ENCODE data around the gene C12orf42.
"Not testable (repeated sequence)": the region's sequence is repeated elsewhere in the genome, so short reads cannot be mapped to it uniquely, and the experiment has no call there.

C12orf42 gene

DNA sequence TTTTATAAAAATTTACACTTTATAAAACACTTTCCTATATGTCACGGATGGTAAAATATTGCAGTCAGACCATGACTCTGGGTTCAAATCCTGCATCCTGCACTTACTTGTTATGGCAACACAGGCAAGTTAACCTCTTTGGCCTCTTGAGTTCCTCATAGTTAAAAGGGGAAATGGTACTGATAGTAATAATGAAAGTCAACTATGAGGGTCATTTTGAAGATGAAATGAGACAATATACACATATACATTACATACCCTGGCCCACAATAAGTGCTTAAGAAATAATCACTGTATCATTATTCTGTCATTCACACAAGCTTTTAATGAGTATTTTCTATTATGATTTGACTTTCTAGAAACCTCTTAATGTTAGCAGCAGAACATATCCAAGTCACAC, 64.4 kb downstream of the C12orf42 start:
- H3K27me3 ChIP-seq (replicated peaks; ENCODE audit: control insufficient read depth, insufficient read depth, low read length, poor library complexity, severe bottlenecking): no peaks in the 10 kb centered on the region

DNA sequence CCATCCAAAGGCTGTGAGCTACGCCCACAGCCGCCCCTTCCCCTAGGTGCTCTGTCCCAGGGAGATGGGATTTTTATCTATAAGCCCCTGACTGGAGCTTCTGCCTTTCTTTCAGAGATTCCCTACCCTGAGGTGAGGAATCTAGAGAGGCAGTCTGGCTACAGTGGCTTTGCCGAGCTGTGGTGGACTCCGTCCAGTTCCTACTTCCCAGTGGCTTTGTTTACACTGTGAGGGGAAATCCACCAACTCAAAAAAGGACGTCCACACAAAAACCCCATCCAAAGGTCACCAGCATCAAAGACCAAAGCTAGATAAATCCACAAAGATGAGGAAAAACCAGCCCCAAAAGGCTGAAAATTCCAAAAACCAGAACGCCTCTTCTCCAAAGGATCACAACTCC, 70.1 kb downstream of the C12orf42 start:
- not testable (repeated sequence) for H3K4me1 ChIP-seq (ENCODE audit: control insufficient read depth, insufficient read depth, low read length, poor library complexity, severe bottlenecking); H3K27ac ChIP-seq (ENCODE audit: insufficient read depth, low read length, poor library complexity, severe bottlenecking); H3K4me3 ChIP-seq (ENCODE audit: insufficient read depth, low read depth, low read length, poor library complexity, severe bottlenecking); H3K36me3 ChIP-seq (ENCODE audit: control insufficient read depth, insufficient read depth, low read length); DNase-seq; H3K27me3 ChIP-seq (replicated peaks; ENCODE audit: control insufficient read depth, insufficient read depth, low read length, poor library complexity, severe bottlenecking); H3K9me3 ChIP-seq (ENCODE audit: control insufficient read depth, low read length)

More for the DNA sequence above, 64.4 kb downstream of the C12orf42 start:
- Histone ChIP-seq H3K27ac (ENCODE audit: insufficient read depth, low read length, poor library complexity, severe bottlenecking) (no peak overlapping the region), H3K9me3 (ENCODE audit: control insufficient read depth, low read length) (no peaks in the 10 kb centered on the region), H3K36me3 (ENCODE audit: control insufficient read depth, insufficient read depth, low read length) (no peaks in the 10 kb centered on the region), H3K4me1 (ENCODE audit: control insufficient read depth, insufficient read depth, low read length, poor library complexity, severe bottlenecking) (no peaks in the 10 kb centered on the region), H3K4me3 (ENCODE audit: insufficient read depth, low read depth, low read length, poor library complexity, severe bottlenecking) (no peak overlapping the region)
- DNase-seq: no peak

DNA sequence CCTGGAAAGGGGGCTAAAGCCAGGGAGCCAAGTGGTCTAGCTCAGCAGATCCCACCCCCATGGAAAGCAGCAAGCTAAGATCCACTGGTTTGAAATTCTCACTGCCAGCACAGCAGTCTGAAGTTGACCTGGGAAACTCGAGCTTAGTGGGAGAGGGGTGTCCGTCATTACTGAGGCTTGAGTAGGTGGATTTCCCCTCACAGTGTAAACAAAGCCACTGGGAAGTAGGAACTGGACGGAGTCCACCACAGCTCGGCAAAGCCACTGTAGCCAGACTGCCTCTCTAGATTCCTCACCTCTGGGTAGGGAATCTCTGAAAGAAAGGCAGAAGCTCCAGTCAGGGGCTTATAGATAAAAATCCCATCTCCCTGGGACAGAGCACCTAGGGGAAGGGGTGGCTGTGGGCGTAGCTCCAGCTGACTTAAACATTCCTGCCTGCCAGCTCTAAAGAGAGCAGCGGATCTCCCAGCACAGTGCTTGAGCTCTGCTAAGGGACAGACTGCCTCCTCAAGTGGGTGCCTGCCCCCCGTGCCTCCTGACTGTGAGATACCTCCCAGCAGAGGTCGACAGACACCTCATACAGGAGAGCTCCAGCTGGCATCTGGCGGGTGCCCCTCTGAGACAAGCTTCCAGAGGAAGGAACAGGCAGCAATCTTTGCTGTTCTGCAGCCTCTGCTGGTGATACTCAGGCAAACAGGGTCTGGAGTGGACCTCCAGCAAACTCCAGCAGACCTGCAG, 70.8 kb downstream of the C12orf42 start:
- H3K4me3 ChIP-seq (ENCODE audit: insufficient read depth, low read depth, low read length, poor library complexity, severe bottlenecking); H3K4me1 ChIP-seq (ENCODE audit: control insufficient read depth, insufficient read depth, low read length, poor library complexity, severe bottlenecking); H3K36me3 ChIP-seq (ENCODE audit: control insufficient read depth, insufficient read depth, low read length); H3K27me3 ChIP-seq (replicated peaks; ENCODE audit: control insufficient read depth, insufficient read depth, low read length, poor library complexity, severe bottlenecking); H3K27ac ChIP-seq (ENCODE audit: insufficient read depth, low read length, poor library complexity, severe bottlenecking); H3K9me3 ChIP-seq (ENCODE audit: control insufficient read depth, low read length); DNase-seq: not testable (repeated sequence)

DNA sequence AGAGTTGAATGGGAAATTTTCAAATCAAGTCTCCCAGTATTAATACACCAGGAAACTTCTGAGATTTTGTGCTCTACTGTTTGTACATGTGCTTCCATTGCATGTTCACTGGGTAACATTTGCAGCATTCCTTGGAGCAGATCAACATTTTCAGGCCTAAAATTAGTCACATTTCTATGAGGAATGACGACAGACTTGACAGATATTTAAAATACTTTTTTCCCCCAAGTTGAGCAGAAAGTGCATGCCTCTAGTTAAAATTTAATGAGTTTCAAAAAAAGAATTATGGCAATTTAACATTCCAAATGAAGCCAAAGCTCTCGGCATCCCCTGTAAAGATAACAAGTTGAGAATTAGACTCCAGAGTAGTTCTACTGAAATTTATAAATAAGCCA, 72.3 kb downstream of the C12orf42 start:
- Histone ChIP-seq H3K4me3 (ENCODE audit: insufficient read depth, low read depth, low read length, poor library complexity, severe bottlenecking) (no peak overlapping the region), H3K27me3 (replicated peaks; ENCODE audit: control insufficient read depth, insufficient read depth, low read length, poor library complexity, severe bottlenecking) (no peaks in the 10 kb centered on the region), H3K4me1 (ENCODE audit: control insufficient read depth, insufficient read depth, low read length, poor library complexity, severe bottlenecking) (no peaks in the 10 kb centered on the region), H3K9me3 (ENCODE audit: control insufficient read depth, low read length) (no peaks in the 10 kb centered on the region), H3K36me3 (ENCODE audit: control insufficient read depth, insufficient read depth, low read length) (no peaks in the 10 kb centered on the region), H3K27ac (ENCODE audit: insufficient read depth, low read length, poor library complexity, severe bottlenecking) (no peak overlapping the region)
- DNase-seq: no peak

- no peak for DNase-seq
- Histone ChIP-seq H3K27ac (ENCODE audit: insufficient read depth, low read length, poor library complexity, severe bottlenecking) (no peak overlapping the region), H3K4me1 (ENCODE audit: control insufficient read depth, insufficient read depth, low read length, poor library complexity, severe bottlenecking) (no peaks in the 10 kb centered on the region), H3K36me3 (ENCODE audit: control insufficient read depth, insufficient read depth, low read length) (no peaks in the 10 kb centered on the region), H3K27me3 (replicated peaks; ENCODE audit: control insufficient read depth, insufficient read depth, low read length, poor library complexity, severe bottlenecking) (no peaks in the 10 kb centered on the region), H3K9me3 (ENCODE audit: control insufficient read depth, low read length) (no peaks in the 10 kb centered on the region), H3K4me3 (ENCODE audit: insufficient read depth, low read depth, low read length, poor library complexity, severe bottlenecking) (no peak overlapping the region)
Measured at GRCh38 chr12:103422746-103423515, 72.8 kb downstream of the C12orf42 start.

DNA sequence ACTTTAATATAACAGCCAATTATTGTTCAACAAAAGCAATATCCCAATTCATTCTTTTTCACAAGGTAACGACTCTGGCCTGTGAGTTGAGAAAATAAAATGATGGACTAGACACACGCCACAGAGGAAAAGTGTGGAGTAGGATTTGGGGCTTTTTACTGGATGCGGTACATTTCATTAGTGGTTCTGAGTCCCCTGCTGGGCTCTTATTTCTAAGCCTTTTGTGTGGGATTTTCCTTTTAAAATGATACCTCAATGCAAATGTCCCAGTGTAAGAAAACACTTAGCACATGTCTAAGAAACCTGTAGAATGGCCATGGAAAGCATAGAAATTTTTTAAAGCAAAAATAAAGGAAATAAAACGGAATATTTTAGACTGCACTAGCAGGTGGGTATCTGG, 73.4 kb downstream of the C12orf42 start:
- H3K27me3 ChIP-seq (replicated peaks; ENCODE audit: control insufficient read depth, insufficient read depth, low read length, poor library complexity, severe bottlenecking): no peaks in the 10 kb centered on the region
- no peak overlapping the region for H3K4me3 ChIP-seq (ENCODE audit: insufficient read depth, low read depth, low read length, poor library complexity, severe bottlenecking)
- H3K27ac ChIP-seq (ENCODE audit: insufficient read depth, low read length, poor library complexity, severe bottlenecking): no peak overlapping the region
- no peaks in the 10 kb centered on the region for H3K9me3 ChIP-seq (ENCODE audit: control insufficient read depth, low read length)
- DNase-seq: no peak
- no peaks in the 10 kb centered on the region for H3K36me3 ChIP-seq (ENCODE audit: control insufficient read depth, insufficient read depth, low read length)
- no peaks in the 10 kb centered on the region for H3K4me1 ChIP-seq (ENCODE audit: control insufficient read depth, insufficient read depth, low read length, poor library complexity, severe bottlenecking)

GRCh38 chr12:103421402-103421801, 74.4 kb downstream of the C12orf42 start:
- no peak overlapping the region for H3K27ac ChIP-seq (ENCODE audit: insufficient read depth, low read length, poor library complexity, severe bottlenecking)

GRCh38 chr12:103415681-103416080, 80.1 kb downstream of the C12orf42 start:
- no peaks in the 10 kb centered on the region for H3K36me3 ChIP-seq (ENCODE audit: control insufficient read depth, insufficient read depth, low read length)
- no peaks in the 10 kb centered on the region for H3K27me3 ChIP-seq (replicated peaks; ENCODE audit: control insufficient read depth, insufficient read depth, low read length, poor library complexity, severe bottlenecking)
- no peak for DNase-seq
- no peak overlapping the region for H3K27ac ChIP-seq (ENCODE audit: insufficient read depth, low read length, poor library complexity, severe bottlenecking)
- no peaks in the 10 kb centered on the region for H3K9me3 ChIP-seq (ENCODE audit: control insufficient read depth, low read length)
- H3K4me3 ChIP-seq (ENCODE audit: insufficient read depth, low read depth, low read length, poor library complexity, severe bottlenecking): no peak overlapping the region
- H3K4me1 ChIP-seq (ENCODE audit: control insufficient read depth, insufficient read depth, low read length, poor library complexity, severe bottlenecking): no peaks in the 10 kb centered on the region

More at GRCh38 chr12:103421402-103421801, 74.4 kb downstream of the C12orf42 start:
- Histone ChIP-seq H3K27me3 (replicated peaks; ENCODE audit: control insufficient read depth, insufficient read depth, low read length, poor library complexity, severe bottlenecking) (no peaks in the 10 kb centered on the region), H3K9me3 (ENCODE audit: control insufficient read depth, low read length) (no peaks in the 10 kb centered on the region), H3K36me3 (ENCODE audit: control insufficient read depth, insufficient read depth, low read length) (no peaks in the 10 kb centered on the region), H3K4me1 (ENCODE audit: control insufficient read depth, insufficient read depth, low read length, poor library complexity, severe bottlenecking) (no peaks in the 10 kb centered on the region), H3K4me3 (ENCODE audit: insufficient read depth, low read depth, low read length, poor library complexity, severe bottlenecking) (no peak overlapping the region)
- no peak for DNase-seq

DNA sequence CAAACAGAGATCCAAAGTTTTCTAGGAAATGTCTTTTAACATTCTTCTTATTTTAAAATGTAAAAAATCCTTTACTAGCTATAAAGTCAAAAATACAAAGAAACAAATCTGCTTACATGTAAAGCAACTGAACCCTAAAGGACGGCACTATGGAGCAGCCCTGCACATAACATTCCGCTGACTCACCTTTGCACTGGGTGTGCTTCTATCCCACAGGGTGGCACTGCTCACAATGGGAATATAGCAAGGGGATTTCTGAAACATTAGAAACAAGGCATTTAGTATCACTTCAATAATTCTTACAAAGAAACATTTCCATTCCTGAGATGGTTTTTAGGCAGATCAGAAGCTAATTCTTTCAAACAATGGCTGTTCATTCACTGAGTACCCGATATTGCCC, 94.3 kb downstream of the C12orf42 start:
- no peak for DNase-seq
- Histone ChIP-seq H3K27ac (ENCODE audit: insufficient read depth, low read length, poor library complexity, severe bottlenecking) (no peak overlapping the region), H3K36me3 (ENCODE audit: control insufficient read depth, insufficient read depth, low read length) (no peaks in the 10 kb centered on the region), H3K9me3 (ENCODE audit: control insufficient read depth, low read length) (no peaks in the 10 kb centered on the region), H3K4me1 (ENCODE audit: control insufficient read depth, insufficient read depth, low read length, poor library complexity, severe bottlenecking) (no peaks in the 10 kb centered on the region), H3K4me3 (ENCODE audit: insufficient read depth, low read depth, low read length, poor library complexity, severe bottlenecking) (no peak overlapping the region), H3K27me3 (replicated peaks; ENCODE audit: control insufficient read depth, insufficient read depth, low read length, poor library complexity, severe bottlenecking) (no peaks in the 10 kb centered on the region)

- Histone ChIP-seq H3K4me1 (ENCODE audit: control insufficient read depth, insufficient read depth, low read length, poor library complexity, severe bottlenecking) (no peaks in the 10 kb centered on the region), H3K27ac (ENCODE audit: insufficient read depth, low read length, poor library complexity, severe bottlenecking) (no peak overlapping the region)
- no peak for DNase-seq
Measured at GRCh38 chr12:103399986-103400385, 95.8 kb downstream of the C12orf42 start.

More at GRCh38 chr12:103399986-103400385, 95.8 kb downstream of the C12orf42 start:
- Histone ChIP-seq H3K36me3 (ENCODE audit: control insufficient read depth, insufficient read depth, low read length) (no peaks in the 10 kb centered on the region), H3K27me3 (replicated peaks; ENCODE audit: control insufficient read depth, insufficient read depth, low read length, poor library complexity, severe bottlenecking) (no peaks in the 10 kb centered on the region), H3K4me3 (ENCODE audit: insufficient read depth, low read depth, low read length, poor library complexity, severe bottlenecking) (no peak overlapping the region), H3K9me3 (ENCODE audit: control insufficient read depth, low read length) (no peaks in the 10 kb centered on the region)

Data from effector memory CD4-positive, alpha-beta T cell (primary cell).